Heart right ventricle (tissue), 16 donors: Measurements from ENCODE around the gene SLC38A3. TPM values are rescaled to one million over a fixed set of nuclear protein-coding genes. Genes with fewer than 3 reads are reported as not detected.

Experiments used
- ATAC-seq, 8 donors: fragments of 200-7000 bp; cut with Tn5 transposase; one replicate each; pipeline ENCODE4 v1.9.1; 2020; ENCODE audit warnings: mild to moderate bottlenecking in 8 of 8, moderate library complexity in 8 of 8, moderate number of reproducible peaks in 1 of 8
- DNase-seq, 2 donors: peaks; one replicate each; pipeline ENCODE4 v3.0.0-alpha.2; 2020
- H3K27ac ChIP-seq, 10 donors: fragments of 200-600 bp; sonication (generic) in 2 of 10; one replicate each; pipeline versions ENCODE4 v1.5.0 to v1.8.0; 2020 to 2022; ENCODE audit warnings: mild to moderate bottlenecking in 3 of 10
- H3K27me3 ChIP-seq, 7 donors: fragments of 200-600 bp; one replicate each; pipeline ENCODE4 v1.8.0; 2021 to 2022; ENCODE audit warnings: mild to moderate bottlenecking in 2 of 7
- H3K36me3 ChIP-seq, 9 donors: fragments of 200-600 bp; sonication (generic) in 1 of 9; one replicate each; pipeline versions ENCODE4 v1.5.0 to v1.8.0; 2020 to 2022; ENCODE audit warnings: mild to moderate bottlenecking in 2 of 9
- H3K4me1 ChIP-seq, 9 donors: fragments of 200-600 bp; sonication (generic) in 1 of 9; one replicate each; pipeline versions ENCODE4 v1.5.0 to v1.8.0; 2020 to 2022; ENCODE audit warnings: mild to moderate bottlenecking in 4 of 9
- H3K4me3 ChIP-seq, 10 donors: fragments of 200-600 bp; sonication (generic) in 2 of 10; one replicate each; pipeline versions ENCODE4 v1.5.0 to v1.8.0; 2020 to 2022; ENCODE audit warnings: mild to moderate bottlenecking in 7 of 10, moderate library complexity in 2 of 10
- H3K9me3 ChIP-seq, 11 donors: fragments of 200-600 bp in 10 of 11; sonication (generic) in 2 of 11; one replicate each; pipeline versions ENCODE4 v1.5.0 to v1.8.0; 2013 to 2022; ENCODE audit warnings: mild to moderate bottlenecking in 2 of 11, control low read depth in 1 of 11, moderate library complexity in 1 of 11
- WGBS, 2 donors: extraction: QIAGEN DNeasy Blood & Tissue Kit; methylation state at CpG; one replicate each; pipeline ENCODE4 v1.1.7; 2013; ENCODE audit warnings: inconsistent platforms in 1 of 2; 5-methylcytosine and 5-hydroxymethylcytosine counted together
- intact Hi-C, 10 donors: fragments of 100-400 bp; cut with DNase I; formaldehyde crosslinking; loops; one replicate each; pipeline versions ENCODE4 v1.11.1 to v1.14.2; 2022
- polyA plus RNA-seq, 2 donors: library from polyadenylated mRNA; stranded (reverse); fragments of 200-250 nt; gene quantifications; one replicate each; pipeline ENCODE4 v1.2.3, GENCODE V29; 2013
- total RNA-seq, 10 donors: library from RNA; stranded (reverse); fragmentation: NEBNext Ultra II Directional in 3 of 10; extraction: Animal tissue kit (Norgen Biotek cat#: 25700) in 3 of 10; gene quantifications; one replicate each; pipeline versions ENCODE4 v1.2.1 to v1.2.4, GENCODE V29; 2021 to 2023
- TF ChIP-seq, protein P1 (sequence below), 9 donors: fragments of 200-600 bp; sonication (generic) in 2 of 9; IDR thresholded peaks; one replicate each; pipeline versions ENCODE4 v1.5.0 to v1.8.0; 2021 to 2022; ENCODE audit warnings: antibody characterized with exemption in 9 of 9, mild to moderate bottlenecking in 5 of 9, moderate library complexity in 1 of 9
- donor health status: Arrhythmogenic right ventricular cardiomyopathy.
- donor health status: ischemic (EF 13 %, LVEDD 7.1; RV severe dilation, severe dysfunction).
- donor health status: healthy with polysubstance abuse.
- donor health status: DM: no; HTN: yes; CAD: no.
- donor health status: DM: no; HTN: no; CAD: no.
- donor health status: ischemic (EF 25% LVEDD 6.9; RV normal size, moderate dysfunction).
- donor health status: ischemic (EF 25% LVEDD 5.7; RV mildly dilated, moderate dysfunction).
- donor health status: healthy.
- donor health status: DM: yes; HTN: yes; CAD: no.
- donor health status: Ischemic cardiomyopathy.
- donor health status: ischemic (EF 35%, LVEDD 5.7; RV mildly dilated, moderate dysfunction).
- donor health status: nonischemic (EF 11% LVEDD 7.7; RV severe dilation, severe dysfunction).
- donor health status: DM: yes; HTN: yes; CAD: no.
- donor health status: PGD.
- donor health status: ischemic (EF 29% LVEDD 5.4; RV normal size, mild dysfunction).
- donor health status: nonischemic (EF 23%, LVEDD 6.1; RV moderate dilation, normal function).

The SLC38A3 gene
- total and polyA plus RNA-seq, 12 donors = 1.4 to 16.4 (median 11.2) TPM

DNA sequence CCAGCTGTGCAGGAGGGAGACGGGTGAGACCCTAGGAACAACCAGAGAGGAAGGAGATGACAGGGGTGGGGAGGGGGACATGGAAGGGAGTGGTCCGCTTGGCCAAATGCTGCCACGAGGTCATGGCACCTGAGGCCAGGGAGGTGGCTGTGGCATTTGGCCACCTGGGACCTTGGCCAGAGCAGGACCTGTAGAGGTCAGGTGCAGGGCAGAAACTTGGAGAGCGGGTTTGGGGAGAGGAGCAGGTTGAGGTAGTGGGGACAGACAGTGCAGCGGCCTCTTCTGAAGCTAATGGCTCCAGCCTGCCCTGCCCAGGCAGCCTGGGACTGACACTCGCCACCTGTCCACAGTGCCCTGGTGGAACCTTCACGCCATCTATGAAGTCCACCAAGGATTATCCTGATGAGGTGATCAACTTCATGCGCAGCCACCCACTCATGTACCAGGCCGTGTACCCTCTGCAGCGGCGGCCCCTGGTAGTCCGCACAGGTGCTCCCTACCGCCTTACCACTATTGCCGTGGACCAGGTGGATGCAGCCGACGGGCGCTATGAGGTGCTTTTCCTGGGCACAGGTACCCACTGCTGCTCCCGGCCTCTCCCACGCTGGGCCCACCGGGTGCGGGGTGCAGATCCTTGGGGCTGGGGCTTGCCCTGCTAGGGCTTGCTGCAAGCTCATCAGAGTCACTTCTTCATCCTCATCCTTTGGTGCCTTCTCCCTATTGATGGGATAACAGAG is 20.7 kb upstream of the SLC38A3 start:
- no peak overlapping the region for H3K4me3 ChIP-seq
- H3K27me3 ChIP-seq = no peaks in the 10 kb centered on the region
- intact Hi-C loops = no loop called here
- H3K36me3 ChIP-seq = peaks cover 0 to 64% (median 4%) of the 10 kb centered on the region in 9 donors
- TF ChIP-seq, protein P1, sequence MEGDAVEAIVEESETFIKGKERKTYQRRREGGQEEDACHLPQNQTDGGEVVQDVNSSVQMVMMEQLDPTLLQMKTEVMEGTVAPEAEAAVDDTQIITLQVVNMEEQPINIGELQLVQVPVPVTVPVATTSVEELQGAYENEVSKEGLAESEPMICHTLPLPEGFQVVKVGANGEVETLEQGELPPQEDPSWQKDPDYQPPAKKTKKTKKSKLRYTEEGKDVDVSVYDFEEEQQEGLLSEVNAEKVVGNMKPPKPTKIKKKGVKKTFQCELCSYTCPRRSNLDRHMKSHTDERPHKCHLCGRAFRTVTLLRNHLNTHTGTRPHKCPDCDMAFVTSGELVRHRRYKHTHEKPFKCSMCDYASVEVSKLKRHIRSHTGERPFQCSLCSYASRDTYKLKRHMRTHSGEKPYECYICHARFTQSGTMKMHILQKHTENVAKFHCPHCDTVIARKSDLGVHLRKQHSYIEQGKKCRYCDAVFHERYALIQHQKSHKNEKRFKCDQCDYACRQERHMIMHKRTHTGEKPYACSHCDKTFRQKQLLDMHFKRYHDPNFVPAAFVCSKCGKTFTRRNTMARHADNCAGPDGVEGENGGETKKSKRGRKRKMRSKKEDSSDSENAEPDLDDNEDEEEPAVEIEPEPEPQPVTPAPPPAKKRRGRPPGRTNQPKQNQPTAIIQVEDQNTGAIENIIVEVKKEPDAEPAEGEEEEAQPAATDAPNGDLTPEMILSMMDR (IDR thresholded peaks at IDR 0.05) = no peak
- 95 to 96% methylated on average over 21 of the region's 21 CpGs for WGBS, 2 donors
- no peak overlapping the region for H3K27ac ChIP-seq
- no peak for DNase-seq
- ATAC-seq = no peak
- peaks cover 0 to 5% (median 0%) of the 10 kb centered on the region in 9 donors for H3K4me1 ChIP-seq
- no peaks in the 10 kb centered on the region for H3K9me3 ChIP-seq

DNA sequence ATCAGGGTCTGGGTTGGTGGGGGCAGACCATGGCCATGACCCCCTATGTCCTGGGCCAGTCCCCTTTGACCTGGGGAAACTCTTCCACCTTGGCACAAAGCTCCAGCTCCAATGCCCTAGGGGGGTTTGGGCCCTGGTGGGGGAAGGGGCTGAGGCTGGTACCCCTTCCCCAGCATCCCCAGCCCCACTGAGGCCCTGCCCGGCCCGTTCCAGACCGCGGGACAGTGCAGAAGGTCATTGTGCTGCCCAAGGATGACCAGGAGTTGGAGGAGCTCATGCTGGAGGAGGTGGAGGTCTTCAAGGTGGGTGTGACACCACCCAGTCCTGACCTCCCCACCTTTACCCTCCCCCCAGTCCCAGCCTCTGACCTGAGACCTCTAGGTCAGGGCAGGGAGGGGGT is 19.8 kb upstream of the SLC38A3 start:
- H3K27ac ChIP-seq = no peak overlapping the region
- H3K36me3 ChIP-seq = peaks cover 0 to 62% (median 4%) of the 10 kb centered on the region in 9 donors
- H3K27me3 ChIP-seq = no peaks in the 10 kb centered on the region
- H3K4me1 ChIP-seq = peaks cover 0 to 6% (median 0%) of the 10 kb centered on the region in 9 donors
- ATAC-seq (no peak), DNase-seq (no peak)
- intact Hi-C loops = loop anchor here in 2 of 10 donors (5.0 kb wide), 2 partner anchors 33 to 63 kb away; no protein-coding TSS in a partner anchor
- 97 to 98% methylated on average over 4 of the region's 4 CpGs for WGBS, 2 donors
- H3K9me3 ChIP-seq = no peaks in the 10 kb centered on the region
- H3K4me3 ChIP-seq = no peak overlapping the region
- TF ChIP-seq, protein P1 (IDR thresholded peaks at IDR 0.05) = no peak

DNA sequence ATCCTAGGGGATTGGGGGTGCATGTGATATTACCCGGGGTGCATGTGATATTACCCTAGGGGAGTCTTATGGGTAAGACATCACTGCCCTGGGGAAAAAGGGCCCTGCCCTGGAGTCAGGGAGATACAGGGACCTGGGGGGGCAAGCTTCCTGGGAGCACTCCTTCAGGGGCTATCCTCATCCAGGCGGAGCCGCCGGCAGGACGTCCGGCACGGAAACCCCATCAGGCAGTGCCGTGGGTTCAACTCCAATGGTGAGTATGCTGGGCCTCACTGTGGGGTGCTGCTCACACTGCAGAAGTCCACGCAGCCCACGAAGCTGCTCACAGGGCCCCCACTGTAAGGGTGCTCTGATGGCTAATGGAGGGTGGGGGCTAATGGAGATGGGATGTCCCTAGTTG is 19.0 kb upstream of the SLC38A3 start:
- H3K27ac ChIP-seq = no peak overlapping the region
- ATAC-seq (no peak), DNase-seq (no peak)
- WGBS, 2 donors = 91 to 96% methylated on average over 10 of the region's 10 CpGs
- H3K9me3 ChIP-seq = no peaks in the 10 kb centered on the region
- TF ChIP-seq, protein P1 (IDR thresholded peaks at IDR 0.05) = no peak
- no peaks in the 10 kb centered on the region for H3K27me3 ChIP-seq
- H3K4me3 ChIP-seq = no peak overlapping the region
- peaks cover 0 to 6% (median 0%) of the 10 kb centered on the region in 9 donors for H3K4me1 ChIP-seq
- intact Hi-C loops = loop anchor here in 2 of 10 donors (5.0 kb wide), 2 partner anchors 34 to 64 kb away; no protein-coding TSS in a partner anchor
- H3K36me3 ChIP-seq = peaks cover 0 to 54% (median 4%) of the 10 kb centered on the region in 9 donors

DNA sequence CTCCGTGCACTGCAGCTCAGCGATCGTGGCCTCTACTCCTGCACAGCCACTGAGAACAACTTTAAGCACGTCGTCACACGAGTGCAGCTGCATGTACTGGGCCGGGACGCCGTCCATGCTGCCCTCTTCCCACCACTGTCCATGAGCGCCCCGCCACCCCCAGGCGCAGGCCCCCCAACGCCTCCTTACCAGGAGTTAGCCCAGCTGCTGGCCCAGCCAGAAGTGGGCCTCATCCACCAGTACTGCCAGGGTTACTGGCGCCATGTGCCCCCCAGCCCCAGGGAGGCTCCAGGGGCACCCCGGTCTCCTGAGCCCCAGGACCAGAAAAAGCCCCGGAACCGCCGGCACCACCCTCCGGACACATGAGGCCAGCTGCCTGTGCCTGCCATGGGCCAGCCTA is 17.3 kb upstream of the SLC38A3 start:
- H3K36me3 ChIP-seq = peaks cover 0 to 43% (median 3%) of the 10 kb centered on the region in 9 donors
- no peak for DNase-seq
- WGBS, 2 donors = 93 to 95% methylated on average over 17 to 19 of the region's 19 CpGs

More for the DNA sequence above, 17.3 kb upstream of the SLC38A3 start:
- intact Hi-C loops = loop anchor here in 8 of 10 donors (2.0 to 5.0 kb wide), 5 partner anchors 33 to 67 kb away; partner anchors contain the start of gene SEMA3F (in 2 of the 8)
- ATAC-seq = no peak
- no peaks in the 10 kb centered on the region for H3K9me3 ChIP-seq
- no peak overlapping the region for H3K4me3 ChIP-seq
- no peak overlapping the region for H3K27ac ChIP-seq
- TF ChIP-seq, protein P1 (IDR thresholded peaks at IDR 0.05) = no peak
- H3K27me3 ChIP-seq = peaks cover under 1 to 7% (median 2%) of the 10 kb centered on the region in 7 donors
- H3K4me1 ChIP-seq = peaks cover 0 to 8% (median 2%) of the 10 kb centered on the region in 9 donors
